MM.1S (cell line): ENCODE data around the gene GFM1.

Source experiments
- CTCF ChIP-seq: fragments of 300-600 bp; sonication (generic); IDR thresholded peaks from 2 replicates; pipeline ENCODE4 v1.5.1; 2016; ENCODE audit warnings: antibody characterized with exemption, low read length, mixed read lengths
- EZH2phosphoT487 ChIP-seq: fragments of 300-600 bp; sonication (generic); IDR thresholded peaks from 2 replicates; pipeline ENCODE4 v1.6.1; 2018; ENCODE audit warnings: antibody characterized with exemption, low read length

- TF ChIP-seq CTCF (no peak), EZH2phosphoT487 (no peak)
Measured at GRCh38 chr3:158651192-158651591, 6.9 kb downstream of the GFM1 start.
